GM18907 (cell line): Measurements from ENCODE around the gene NAB2.
A peak's percentile ranks its signal among the peaks of the same experiment; 100 is the strongest.
"Not testable (repeated sequence)": the region's sequence is repeated elsewhere in the genome, so short reads cannot be mapped to it uniquely, and the experiment has no call there.

Experiments used
- ATAC-seq: cut with Tn5 transposase; IDR thresholded peaks from one replicate; pipeline ENCODE4 v1.9.1; 2021; ENCODE audit warnings: mild to moderate bottlenecking, moderate library complexity; ENCODE audit not compliant: unreplicated experiment

NAB2 gene

DNA sequence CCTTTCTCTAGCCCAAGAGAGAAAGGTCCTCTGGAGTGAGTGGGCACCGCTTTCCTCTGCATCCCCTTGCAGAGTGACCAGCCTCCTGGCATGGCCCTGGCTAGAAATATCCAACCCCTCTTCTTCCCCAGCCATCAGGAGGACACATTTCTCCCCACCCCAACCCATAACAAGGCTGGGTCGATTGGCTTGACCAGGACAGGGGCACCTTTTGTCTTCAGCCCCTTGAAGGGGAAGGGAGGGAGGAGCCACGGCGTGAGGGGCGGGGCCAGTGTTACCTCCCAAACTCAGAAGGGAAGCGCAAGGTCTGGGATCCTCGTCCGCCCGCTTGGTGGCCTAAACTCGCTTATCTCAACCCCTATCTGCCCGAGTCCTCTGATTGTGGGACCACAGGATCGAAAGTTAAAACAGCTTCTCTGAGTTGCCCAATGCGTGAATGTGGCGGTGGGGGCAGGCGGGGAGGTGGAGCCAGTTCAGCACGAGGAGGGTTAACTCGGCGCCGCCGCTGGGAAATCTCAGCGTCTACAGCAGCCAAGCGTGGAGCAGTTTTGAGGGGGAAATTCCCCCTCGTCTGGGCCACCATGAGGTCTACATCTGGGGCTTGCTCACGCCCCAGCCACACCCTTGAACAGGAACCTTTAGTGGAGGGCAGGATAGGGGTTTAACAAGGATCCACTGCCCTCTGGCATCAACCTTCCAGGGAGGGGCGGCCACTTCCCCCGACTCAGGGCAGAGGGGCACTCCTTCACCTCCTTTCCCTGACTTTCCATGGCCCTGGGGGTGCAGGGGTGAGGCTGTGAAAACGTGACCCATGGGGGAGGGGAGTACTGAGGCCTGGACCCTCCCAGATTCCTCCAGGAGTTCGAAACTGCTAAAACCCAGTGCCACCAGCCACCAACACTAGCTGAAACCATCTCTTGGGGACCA lies 21.5 kb downstream of the NAB2 start:
- ATAC-seq, result peak; percentile 59

DNA sequence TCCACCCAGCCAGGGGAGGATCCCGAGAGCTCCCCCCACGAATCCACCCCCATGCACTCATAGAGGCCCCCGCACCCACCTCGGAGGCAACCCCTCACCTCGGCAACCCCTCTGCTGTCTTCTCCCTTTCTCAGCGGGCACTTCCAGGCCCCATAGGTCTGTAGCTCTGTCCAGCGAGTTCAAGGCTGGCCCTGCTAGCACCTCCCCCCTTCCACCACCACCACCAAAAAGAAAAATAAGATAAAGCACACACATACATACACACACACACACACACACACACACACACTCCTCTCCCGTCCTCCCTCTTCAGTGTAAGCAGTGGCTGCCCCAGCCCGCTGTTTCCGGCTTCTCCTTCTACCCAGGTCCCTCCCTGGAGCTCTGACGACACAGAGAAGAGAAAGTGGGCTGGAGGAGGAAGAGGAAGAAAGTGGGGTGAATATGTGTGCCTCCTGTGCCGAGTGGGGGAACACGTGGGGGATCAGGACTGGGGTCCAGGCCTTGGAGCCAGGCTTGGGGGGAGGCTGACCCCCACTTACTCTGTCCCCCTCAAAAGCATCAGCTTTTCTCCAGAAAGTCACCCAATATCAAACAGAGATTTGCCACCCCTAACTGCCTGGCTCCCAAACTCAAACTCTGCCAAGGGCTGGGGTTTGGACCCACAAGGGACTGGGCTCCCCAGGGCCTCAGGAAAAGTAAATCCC lies 22.3 kb downstream of the NAB2 start, which contains the start of gene STAT6:
Gene STAT6 (minus strand): TSS at position 332 of the 704 bp plus-strand sequence. CDS start 3,084 bp downstream, outside the sequence.
- peak; percentile 60 for ATAC-seq

DNA sequence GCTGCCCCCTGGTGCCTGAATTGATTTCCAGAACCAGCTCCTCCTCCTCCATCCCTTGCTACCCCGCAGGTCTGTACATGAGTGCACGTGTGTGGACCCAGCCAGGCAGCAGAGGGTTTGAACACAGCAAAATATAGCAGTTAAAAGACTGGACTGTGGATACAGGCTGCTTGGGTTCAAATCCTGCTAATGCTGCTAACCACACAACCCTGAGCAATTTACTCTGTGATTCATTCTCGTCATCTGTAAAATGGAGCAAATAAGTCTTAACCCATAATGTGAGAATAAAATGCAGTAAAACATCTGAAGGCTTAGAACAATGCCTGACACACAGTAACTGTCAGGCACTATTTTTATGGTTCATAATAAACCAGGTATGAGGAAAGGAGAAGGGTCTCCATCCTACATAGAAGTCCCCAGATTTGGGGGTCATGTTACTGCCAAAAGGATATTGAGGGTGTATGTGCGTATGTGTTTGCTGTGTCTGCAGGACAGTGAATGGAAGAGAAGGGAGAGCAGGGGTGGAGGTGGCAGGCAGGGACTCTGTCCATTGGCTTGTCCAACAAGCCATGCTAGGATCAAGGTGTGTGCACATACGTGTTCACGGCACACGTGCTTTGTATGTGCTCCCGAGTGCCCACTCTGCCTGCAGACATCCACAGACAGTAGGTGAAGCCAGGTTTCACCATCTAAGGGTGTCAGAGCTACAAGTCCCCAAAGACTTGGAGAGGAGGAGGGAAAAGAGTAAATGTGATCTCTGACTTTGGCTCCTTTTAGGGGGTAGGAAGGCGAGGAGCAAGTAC lies 23.8 kb downstream of the NAB2 start:
- peak; percentile 65 for ATAC-seq

DNA sequence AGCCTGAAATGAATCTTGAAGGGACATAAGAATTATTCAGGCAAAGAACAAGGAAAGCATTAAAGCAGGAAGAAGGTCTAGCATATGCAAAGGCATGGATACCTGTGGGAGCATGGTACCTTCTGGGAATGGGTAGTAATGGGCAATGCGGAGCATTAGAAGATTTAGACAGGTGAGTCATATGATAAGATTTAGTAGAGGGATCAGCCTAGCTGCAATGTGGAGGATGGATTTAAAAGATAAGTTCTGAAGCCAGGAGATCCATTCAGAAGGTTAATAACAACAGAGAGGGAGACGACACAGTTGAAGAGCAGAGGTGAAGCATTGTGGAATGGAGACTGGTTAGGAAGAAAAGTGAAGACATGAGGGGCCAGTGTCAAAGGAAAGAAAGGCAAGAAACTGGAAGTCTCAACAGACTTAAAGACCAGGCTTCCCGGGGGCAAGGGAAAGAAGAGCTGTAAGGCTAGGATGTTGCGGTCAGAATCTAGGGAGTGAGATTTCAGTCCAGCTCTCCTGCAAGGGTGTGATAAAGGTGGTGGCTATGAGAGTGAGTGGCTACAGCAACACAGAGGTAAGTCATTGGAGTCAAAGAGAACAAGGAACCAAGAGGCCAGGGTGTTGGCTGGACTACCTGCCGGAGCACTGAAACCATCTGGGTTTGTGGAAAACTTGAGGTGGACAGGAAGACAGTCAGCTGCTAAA lies 27.8 kb downstream of the NAB2 start:
- no peak for ATAC-seq

DNA sequence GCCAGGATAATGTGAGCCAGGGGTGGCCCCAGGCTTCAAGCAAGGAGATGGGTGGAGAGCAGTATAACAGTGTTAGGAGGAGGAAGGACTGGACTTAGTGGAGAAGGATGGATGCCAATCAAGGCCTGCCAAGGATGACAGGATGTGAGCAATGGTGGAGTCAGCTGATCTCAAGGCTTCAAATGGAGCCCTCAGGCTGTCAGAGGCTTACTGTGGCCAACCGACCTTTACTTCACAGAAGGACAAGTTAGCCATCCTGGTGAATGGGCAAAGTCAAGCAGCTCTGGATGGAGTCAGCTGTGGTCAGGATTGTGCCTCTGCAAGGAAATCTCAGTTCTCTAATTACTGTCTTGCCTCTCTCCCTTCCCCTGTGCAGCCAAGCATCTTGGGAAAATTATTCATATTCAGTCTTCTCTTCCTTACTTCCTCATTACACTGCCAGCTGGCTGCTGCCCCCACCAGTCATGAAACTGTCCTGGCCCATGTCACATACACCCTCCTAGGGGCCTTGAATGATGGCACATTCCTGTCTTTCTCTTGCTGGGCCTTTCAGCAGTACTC lies 29.9 kb downstream of the NAB2 start:
- no peak for ATAC-seq

DNA sequence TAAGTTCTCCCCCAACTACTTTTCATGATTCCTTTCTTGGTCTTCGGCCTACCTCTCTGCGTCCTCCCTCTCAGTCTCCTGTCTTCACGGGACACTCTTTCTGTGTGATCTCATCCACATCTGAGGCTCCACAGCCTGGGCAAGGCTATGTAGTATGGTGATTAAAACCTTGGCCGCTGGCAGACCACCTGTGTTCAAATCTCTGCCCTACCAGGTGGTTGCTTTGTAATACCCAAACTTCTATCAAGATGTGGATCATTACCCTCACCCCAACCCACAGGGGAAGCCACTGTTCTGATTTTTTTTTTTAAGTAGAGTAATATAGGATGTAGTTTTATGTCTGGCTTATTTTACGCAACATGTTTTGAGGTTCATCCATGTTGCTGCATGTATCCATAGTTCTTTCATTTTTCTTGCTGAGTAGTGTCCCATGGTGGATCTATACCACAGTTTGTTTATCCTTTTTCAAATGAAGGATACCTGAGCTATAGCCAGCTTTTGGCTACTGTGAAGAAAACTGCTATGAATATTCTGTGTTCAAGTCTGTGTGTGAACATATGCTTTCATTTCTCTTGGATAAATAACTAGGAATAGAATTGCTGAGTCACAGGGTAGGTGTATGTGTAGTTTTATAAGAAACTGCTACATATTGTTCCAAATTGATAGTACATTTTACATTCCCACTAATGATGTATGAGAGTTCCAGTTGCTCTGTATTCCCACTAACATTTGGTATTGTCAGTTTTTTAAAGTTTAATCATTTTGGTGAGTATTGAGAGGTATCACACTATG lies 30.6 kb downstream of the NAB2 start:
- ATAC-seq, result no peak

DNA sequence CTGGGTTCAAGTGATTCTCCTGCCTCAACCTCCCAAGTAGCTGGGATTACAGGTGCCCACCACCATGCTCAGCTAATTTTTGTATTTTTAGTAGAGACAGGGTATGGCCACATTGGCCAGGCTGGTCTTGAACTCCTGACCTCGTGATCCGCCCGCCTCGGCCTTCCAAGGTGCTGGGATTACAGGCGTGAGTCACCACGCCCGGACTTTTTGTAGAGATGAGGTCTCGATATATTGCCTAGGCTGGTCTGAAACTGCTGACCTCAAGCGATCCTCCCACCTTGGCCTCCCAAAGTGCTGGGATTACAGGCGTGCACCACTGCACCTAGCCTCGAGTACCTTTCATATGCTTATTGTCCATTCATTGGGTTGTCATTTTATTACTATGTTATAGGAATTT lies 31.8 kb downstream of the NAB2 start:
- not testable (repeated sequence) for ATAC-seq

DNA sequence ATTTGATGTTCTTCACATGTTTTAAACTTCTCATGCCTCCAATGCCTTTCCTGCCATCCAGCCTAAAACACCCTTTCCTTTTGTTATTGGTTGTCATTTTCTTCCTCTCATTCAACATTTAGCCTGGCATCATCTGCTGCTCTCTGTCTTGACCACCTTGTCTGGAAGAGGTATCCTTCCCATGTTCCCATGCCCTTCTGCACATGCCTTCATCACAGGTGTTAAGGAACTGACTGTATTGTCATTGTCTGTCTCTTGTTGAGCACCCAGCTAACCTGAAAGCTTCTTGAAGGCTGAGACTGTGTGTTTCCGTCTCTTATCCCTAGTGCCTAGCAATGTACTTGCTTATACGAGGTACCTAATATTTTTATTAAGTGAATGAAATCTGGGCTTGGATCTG lies 34.9 kb downstream of the NAB2 start:
- no peak for ATAC-seq

DNA sequence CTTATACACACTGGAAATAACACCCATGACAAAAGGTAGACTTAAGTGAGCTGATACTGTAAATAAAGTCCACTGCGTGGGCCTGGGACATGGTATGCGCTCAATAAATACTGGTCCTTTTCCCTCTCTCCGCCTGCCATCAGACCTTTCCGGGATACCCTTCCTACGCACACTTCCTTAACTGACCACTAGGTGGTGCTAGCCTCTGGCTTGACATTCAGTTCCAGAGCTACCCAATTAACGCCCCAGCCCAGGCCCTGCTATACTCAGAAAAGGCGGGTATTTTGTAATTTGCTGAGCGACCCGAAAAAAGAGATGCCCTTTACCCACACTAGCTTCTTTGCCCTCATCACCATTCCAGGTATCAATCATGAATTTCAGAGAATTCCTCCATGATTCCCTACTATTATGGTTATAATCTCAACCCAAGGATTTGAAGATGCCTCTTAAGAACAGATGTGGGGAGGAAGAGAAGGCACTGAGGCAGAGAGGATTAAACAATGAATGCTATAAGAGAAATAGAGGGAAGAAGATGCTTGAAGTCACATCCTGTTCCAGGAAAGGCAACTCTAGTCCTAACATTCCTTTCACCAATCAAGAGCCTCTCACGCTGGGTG lies 35.5 kb downstream of the NAB2 start:
- ATAC-seq, result peak; percentile 42

DNA sequence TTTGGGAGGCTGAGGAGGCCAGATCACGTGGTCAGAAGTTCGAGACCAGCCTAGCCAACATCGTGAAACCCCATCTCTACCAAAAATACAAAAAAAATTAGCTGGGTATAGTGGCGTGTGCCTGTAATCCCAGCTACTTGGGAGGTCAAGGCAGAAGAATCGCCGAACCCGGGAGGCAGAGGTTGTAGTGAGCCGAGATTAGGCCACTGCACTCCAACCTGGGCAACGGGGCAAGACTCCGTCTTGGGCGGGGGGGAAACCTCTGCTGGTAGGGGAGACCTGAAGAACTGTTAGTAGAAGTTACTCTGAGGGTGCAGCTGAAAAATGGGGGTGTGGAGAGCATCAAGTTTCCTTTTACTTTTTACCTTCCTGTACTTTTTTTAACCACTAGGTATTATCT lies 37.1 kb downstream of the NAB2 start:
- ATAC-seq, result no peak

DNA sequence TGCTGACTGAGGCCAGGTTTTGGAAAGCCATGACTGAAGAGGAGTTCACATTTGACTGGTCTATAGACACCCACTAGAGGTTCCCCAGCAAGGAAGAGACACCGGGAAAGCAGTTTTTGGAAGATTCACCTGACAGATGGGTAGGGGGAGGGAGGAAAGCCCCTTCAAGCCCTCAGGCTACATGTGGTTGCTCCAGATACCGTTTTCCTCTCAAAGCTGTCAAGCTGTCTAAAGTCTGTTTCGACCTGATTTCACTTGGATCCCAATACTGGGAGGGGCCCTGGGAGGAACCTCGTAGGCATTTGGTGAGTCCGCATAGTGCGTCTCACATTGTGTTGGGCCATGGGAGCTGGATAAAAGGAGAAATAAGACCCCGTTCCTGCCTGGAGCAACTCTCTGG lies 37.6 kb downstream of the NAB2 start:
- ATAC-seq, result no peak

DNA sequence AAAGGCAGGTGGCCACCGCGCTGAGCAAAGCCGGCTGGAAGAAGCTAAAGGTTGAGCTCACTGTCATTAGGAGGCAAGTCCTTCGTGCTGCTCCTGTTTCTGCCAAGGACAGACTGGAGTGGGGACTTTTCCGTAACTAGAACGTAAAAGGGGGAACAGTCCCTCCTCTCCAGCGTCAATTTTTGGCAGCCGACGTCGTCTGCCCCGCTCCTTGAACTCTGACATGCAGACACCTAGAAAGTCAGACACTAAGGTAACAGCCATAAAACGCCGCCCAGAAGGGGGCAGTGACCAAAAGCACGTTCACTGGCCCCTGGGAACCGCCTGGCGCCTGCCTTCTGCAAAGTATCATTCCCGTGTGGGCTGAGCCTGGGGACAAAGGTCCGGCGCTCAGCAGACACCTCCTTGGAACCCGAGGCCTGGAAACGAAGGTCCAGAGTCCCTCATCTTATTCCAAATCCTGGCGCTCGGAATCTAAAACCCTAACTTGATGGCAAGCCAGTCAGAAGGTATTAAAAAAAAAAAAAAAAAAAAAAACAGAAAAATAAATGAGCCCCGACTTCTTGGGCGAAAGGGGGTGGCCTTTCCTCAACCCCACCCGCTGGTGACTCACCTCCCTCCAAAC lies 38.3 kb downstream of the NAB2 start:
- no peak for ATAC-seq

DNA sequence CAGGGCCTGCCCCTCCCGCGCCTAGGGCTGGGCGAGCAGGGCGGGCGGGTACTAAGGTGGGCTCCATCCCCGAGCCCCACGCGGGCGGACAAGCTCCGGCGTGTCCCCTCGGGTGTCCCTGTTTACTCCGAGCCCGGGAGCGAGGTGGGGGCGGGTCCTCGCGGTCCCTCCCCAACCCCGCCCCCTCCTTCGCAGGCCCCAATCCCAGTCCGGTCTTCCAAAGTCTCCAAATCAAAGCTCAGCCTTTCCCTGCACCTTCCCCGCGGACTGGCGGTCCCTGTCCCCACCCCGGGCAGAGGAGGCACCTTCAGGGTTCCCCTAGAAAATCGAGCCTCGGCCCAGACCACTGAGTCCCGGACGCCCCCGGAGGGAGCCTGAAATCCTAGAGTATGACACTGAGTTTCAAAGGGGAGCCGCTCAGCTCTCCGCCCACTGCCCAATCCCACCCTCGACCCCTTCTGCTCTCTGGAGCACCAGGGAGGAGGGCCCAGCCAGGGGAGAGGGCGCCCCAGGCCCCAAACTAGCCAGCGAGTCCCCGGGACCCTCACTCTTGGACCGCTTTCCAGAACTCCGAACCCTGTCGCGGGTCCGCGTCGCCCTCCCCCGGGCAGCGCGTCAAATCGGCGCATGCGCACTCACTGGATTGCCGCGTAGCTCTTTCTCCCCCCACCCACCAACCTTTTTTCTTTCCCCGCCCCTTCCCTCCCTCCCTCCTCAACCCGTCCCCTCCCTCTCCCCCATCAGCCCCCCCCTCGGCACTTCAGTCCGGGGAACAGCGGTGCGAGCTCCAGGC lies 39.0 kb downstream of the NAB2 start, which contains the start of gene LRP1:
Gene LRP1 (plus strand): TSS at position 758 of the 793 bp plus-strand sequence. CDS start 482 bp downstream, outside the sequence.
- no peak for ATAC-seq

DNA sequence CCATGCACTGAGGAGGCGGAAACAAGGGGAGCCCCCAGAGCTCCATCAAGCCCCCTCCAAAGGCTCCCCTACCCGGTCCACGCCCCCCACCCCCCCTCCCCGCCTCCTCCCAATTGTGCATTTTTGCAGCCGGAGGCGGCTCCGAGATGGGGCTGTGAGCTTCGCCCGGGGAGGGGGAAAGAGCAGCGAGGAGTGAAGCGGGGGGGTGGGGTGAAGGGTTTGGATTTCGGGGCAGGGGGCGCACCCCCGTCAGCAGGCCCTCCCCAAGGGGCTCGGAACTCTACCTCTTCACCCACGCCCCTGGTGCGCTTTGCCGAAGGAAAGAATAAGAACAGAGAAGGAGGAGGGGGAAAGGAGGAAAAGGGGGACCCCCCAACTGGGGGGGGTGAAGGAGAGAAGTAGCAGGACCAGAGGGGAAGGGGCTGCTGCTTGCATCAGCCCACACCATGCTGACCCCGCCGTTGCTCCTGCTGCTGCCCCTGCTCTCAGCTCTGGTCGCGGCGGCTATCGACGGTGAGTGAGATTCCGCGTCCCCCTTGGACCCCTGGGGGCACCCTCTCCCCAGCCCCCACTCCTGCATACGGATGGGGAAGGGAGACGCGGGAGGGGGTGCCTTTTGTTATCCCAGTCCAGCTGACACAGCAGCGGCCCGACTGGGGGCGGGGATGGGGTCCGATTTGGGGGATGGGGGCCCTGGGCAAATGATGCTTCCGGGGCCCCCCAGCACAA lies 39.8 kb downstream of the NAB2 start:
- no peak for ATAC-seq

DNA sequence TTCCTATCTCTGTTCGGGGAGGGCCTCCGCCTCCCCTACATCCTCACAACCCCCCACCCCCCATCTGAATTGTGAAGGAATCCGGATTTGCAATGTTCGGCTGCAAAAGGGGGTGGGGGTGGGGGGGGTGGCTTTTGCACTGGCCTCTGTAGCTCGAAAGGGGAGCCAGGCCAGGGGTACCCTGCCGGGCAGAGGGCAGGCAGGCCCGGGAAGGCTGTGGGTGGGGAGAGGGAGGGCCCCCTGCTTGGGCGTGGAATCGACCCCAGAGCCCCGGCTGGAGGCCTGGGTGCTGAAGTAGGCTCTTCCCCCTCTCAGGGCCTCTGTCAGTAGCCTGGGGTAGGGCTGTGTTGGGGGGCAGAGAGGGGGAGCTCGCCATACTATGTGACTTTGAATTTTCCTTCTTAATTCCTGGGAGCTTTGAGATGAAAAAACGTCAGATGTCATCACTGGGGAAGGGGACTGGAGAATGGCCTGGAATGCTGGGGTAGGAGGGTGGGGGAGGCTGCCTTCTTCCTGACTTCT lies 40.5 kb downstream of the NAB2 start:
- ATAC-seq, result no peak

DNA sequence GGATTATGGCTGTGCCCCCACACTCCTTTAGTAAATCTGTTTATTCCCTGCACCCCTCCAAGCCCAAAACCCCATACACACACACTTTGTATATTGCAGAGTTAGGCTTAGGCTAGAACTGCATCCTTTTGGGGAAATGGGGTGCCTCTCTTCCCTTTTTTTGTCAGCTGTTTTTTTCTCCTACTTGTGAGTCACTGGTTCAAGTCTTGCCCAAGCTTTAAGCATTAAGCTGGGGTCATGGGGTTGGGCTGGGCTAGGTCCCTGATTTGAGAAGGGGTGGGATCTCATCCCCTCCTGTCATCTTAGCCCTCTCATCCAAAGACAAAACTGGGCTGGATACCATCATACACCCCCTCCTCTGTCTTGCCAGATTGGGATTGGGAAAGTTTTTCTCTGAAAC lies 41.0 kb downstream of the NAB2 start:
- no peak for ATAC-seq

DNA sequence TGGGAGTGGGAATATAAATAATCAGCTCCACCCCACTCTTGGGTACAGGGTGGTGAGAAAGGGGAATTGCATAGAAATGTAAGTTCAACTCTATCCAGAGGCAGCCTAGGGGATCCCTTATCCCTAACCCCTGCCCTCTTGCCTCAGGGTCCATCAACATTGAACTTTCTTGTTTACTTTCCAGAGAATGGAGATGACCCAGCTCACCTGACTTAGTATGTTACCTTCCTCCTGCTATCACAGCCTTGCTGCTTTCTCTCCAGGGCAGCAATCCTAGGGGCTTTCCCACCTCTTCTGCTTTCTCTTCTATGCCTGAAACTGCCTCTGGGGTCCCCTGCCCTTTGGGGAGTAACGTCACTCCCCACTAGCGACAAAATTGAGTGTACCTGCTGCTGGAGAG lies 42.0 kb downstream of the NAB2 start:
- no peak for ATAC-seq
